SU-DHL-6 (cell line): Measurements from ENCODE around the gene TPM4.

Experiments used
- EZH2phosphoT487 ChIP-seq: fragments of 200-600 bp; sonication (generic), shearing (Covaris generic); conservative IDR thresholded peaks from 2 replicates; pipeline ENCODE4 v1.6.1; 2018; ENCODE audit warnings: mild to moderate bottlenecking, antibody characterized with exemption, low read length, moderate library complexity, mixed read lengths
- TF ChIP-seq, protein P1 (sequence below): fragments of 200-600 bp; sonication (generic); IDR thresholded peaks from one replicate; pipeline ENCODE4 v1.5.1; 2017; ENCODE audit warnings: antibody characterized with exemption, mild to moderate bottlenecking, low read length, moderate library complexity; ENCODE audit not compliant: insufficient read depth, poor library complexity, severe bottlenecking

DNA sequence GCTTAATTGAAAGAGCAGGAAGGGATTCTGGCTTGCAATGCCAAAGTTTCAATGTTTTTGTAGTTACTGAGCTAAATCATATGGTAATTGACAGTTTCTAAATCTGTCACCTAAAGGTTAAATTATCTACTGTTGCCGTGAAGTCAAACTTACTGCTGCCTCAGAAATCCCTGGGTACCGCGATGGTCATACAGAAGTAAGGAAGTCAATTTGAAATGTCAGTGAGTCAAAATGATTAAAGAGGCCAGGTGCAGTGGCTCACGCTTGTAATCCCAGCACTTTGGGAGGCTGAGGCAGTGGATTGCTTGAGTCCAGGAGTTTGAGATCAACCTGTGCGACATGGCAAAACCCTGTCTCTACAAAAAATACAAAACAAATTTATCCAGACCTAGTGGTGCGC is 48.8 kb upstream of the TPM4 start:
- TF ChIP-seq, protein P1, sequence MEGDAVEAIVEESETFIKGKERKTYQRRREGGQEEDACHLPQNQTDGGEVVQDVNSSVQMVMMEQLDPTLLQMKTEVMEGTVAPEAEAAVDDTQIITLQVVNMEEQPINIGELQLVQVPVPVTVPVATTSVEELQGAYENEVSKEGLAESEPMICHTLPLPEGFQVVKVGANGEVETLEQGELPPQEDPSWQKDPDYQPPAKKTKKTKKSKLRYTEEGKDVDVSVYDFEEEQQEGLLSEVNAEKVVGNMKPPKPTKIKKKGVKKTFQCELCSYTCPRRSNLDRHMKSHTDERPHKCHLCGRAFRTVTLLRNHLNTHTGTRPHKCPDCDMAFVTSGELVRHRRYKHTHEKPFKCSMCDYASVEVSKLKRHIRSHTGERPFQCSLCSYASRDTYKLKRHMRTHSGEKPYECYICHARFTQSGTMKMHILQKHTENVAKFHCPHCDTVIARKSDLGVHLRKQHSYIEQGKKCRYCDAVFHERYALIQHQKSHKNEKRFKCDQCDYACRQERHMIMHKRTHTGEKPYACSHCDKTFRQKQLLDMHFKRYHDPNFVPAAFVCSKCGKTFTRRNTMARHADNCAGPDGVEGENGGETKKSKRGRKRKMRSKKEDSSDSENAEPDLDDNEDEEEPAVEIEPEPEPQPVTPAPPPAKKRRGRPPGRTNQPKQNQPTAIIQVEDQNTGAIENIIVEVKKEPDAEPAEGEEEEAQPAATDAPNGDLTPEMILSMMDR = no peak
- TF ChIP-seq EZH2phosphoT487 = no peak
